Amygdala (tissue), 56 donors: Measurements from ENCODE around the gene ERO1A.

Source experiments
- DNase-seq, 56 donors: peaks; one replicate each; lab custom pipeline; 2025; lab: John Stamatoyannopoulos, UW

ERO1A gene

GRCh38 chr14:52700701-52701172 is 5.4 kb upstream of the ERO1A start:
- DNase-seq = no peak

- peak in 24 of 56 donors; percentile 8 to 65 (median 48) for DNase-seq
Measured at GRCh38 chr14:52694761-52695480, 437 bp downstream of the ERO1A start.

GRCh38 chr14:52693532-52693931 is 1.8 kb downstream of the ERO1A start:
- DNase-seq = no peak

GRCh38 chr14:52693036-52693435 is 2.3 kb downstream of the ERO1A start:
- DNase-seq = no peak

- DNase-seq = no peak
Measured at GRCh38 chr14:52692248-52692962, 3.0 kb downstream of the ERO1A start.

- DNase-seq = no peak
Measured at GRCh38 chr14:52690983-52691760, 4.2 kb downstream of the ERO1A start.

DNA sequence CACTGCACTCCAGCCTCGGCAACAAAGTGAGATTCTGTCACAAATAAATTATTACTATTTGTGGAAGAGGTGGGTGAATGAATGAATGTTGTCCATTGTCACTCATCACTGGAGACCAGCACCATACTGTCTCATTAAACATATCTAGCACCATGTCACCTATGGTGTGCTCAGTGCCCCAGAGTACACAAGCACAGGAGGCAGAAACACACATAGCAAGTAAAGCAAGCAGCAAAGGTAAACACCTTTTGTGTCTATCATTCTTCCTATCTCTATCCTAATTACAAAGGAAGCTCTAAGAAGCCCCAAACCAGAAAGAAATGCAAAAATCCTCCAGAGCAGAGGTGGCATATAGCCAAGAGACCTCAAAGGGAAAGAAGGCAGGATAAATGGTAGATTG is 9.2 kb downstream of the ERO1A start:
- no peak for DNase-seq

DNA sequence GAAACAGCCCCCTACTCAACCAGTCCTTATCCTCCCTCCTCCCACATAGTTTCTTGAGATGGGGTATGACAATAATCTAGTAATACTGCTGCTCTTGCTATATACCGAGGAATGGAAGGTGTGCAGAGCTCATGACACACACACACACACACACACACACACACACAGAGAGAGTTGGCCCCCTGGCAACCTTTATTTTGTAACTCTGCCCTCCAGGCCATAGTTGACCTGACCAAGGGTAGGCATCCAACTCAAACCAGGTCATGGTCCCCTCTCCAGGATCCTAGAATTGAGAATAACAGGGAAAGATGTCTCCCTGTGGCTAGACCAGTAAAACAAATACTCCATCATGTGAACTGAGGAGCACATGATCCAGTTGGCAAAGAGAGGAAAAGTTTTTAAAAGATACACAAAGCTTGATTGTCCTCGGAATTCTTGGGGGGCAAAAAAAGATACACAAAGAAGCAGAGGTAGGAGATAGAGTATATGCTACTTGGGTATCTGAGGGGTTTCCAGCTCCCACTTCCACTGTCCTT is 11.3 kb downstream of the ERO1A start:
- DNase-seq = no peak

- DNase-seq = no peak
Measured at GRCh38 chr14:52678591-52678990, 16.8 kb downstream of the ERO1A start.

DNA sequence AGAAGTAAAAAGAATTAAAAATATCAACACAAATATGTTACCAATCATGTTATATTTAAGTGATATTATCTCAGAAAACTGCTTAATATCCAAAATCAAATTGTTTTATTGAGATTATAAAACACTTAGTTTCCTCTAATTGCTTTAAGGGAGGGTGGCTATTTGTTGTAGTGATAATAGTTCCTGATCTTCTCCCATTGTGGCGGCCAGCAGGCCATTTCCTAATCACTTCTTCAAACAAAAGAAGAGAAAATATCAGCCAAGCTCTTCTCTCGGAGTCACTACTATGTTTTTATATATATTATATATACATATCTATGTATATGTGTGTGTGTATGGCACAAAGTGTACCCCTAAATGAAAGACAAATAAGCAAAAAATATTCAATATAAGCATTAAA is 31.5 kb downstream of the ERO1A start:
- no peak for DNase-seq

GRCh38 chr14:52661314-52661713 is 34.0 kb downstream of the ERO1A start:
- DNase-seq = no peak

DNA sequence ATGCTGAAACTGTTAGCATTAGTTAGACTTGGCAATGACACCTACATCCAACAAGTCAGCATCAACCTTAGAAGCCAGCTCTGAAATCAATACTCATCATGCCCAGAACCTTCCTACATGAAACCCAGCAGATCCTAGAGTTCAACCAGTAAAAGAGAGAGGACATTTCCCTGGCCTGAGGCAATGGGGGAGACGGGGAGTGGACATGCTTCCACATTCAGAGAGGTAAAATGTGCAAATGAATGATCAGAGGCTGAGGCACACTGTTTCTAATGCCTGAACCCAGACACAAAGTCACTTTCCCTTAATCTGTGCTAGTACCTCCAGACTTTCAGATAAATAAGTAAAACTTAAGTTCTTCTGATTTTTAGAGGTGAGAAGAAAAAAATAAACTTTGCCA is 34.5 kb downstream of the ERO1A start:
- DNase-seq = no peak

- DNase-seq = no peak
Measured at GRCh38 chr14:52660325-52660724, 35.0 kb downstream of the ERO1A start.

- DNase-seq = no peak
Measured at GRCh38 chr14:52656905-52657304, 38.5 kb downstream of the ERO1A start.

DNA sequence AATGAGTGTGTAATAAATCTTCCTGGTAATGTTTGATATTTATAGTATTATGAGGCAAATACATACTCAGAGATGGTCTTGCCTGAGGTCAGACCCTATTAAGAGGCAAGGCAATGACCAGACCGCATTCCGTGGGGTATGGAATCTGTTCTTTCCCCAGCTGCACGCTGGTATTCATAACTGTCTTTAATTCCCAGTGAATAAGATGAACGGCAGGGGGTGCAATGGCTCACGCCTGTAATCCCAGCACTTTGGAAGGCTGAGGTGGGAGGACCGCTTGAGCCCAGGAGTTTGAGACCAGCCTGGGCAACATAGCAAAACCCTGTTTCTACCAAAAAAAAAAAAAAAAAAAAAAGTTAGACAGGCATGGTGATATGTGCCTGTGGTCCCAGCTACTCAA is 44.6 kb downstream of the ERO1A start:
- DNase-seq = no peak

- peak in 1 of 56 donors; percentile 22 for DNase-seq
Measured at GRCh38 chr14:52649511-52649910, 45.8 kb downstream of the ERO1A start.

DNA sequence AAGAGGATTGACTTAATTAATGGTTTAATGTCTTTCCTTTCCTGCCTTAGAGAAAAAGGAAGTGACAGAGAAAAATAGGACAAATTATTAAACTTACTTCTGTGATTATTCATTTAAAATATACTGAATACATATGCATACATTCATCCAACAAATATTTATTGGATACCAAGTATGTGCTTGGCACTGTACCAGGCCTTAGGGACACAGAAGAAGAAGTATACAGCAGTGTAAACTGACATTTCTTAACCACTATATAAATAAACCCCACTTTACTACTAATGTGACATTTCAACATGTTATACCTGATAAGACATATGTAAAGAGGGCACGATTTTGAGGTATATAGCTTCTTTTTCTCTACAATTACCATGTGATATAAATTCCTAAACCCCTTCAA is 53.6 kb downstream of the ERO1A start:
- no peak for DNase-seq

DNA sequence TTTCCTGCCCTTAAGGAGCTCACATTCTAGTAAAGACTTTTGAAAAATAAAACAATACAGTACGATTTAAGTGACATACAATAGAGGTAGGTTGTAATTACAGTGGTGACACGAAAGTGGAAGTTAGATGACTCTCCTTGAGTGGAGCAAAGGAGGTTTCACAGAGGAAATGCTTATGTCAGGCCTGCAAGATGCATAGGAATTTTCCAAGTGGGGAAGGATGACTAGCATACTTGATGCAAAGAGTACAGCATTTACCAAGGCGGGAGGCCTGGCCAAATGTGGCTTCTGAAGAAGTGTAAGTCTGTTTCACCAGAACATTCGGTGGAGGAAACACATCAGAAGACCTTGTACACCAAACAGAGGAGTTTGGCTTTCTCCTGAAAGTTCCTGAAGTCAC is 55.2 kb downstream of the ERO1A start:
- no peak for DNase-seq

DNA sequence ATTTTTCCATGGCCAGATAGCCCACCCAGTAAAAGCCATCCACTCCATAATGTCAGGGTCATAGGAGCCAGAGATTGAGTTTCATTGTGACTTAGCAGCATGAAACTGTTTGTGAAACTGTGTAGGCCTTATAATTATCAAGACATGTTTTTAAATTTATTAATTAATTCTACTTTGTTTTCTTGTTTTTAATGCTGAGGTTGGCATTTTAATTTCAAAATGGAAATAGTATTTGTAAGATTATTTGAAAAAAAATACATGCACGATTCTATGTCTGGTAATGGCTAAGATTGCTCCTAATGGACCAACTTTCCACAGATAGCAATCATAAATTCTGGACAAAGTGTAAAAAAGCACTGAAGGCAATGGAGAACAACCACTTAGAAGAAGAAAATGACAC is 75.7 kb downstream of the ERO1A start:
- DNase-seq = no peak

- no peak for DNase-seq
Measured at GRCh38 chr14:52618602-52619001, 76.8 kb downstream of the ERO1A start.

DNA sequence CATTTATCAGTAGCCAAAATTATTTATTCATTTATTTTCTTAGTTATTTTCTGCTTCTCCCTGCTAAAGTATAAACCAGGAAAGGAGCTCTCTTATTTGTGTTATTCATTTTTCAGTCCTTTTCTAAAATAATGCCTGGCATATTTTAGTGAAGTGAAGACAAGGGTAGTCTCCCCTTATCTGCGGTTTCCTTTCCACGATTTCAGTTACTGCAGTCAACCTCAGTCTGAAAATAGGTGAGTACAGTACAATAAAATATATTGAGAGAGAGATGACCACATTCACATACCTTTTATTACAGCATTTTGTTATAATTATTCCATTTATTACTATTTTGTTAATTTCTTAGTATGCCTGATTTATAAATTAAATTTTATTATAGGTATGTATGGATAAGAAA is 85.2 kb downstream of the ERO1A start:
- no peak for DNase-seq
